Renal pelvis (tissue), 4 donors: ENCODE results near the gene ACOXL. TPM values are rescaled to one million over a fixed set of nuclear protein-coding genes. Genes with fewer than 3 reads are reported as not detected.
A peak's percentile ranks its signal among the peaks of the same experiment; 100 is the strongest.

ENCODE experiments used
- DNase-seq: peaks from one replicate; pipeline ENCODE4 v3.0.0-alpha.2; 2013
- polyA plus RNA-seq, 3 donors: library from polyadenylated mRNA; unstranded; fragments of 120-200 nt; gene quantifications; one replicate each; pipeline ENCODE4 v1.2.1, GENCODE V29; 2013; ENCODE audit not compliant: insufficient read length in 3 of 3

Gene ACOXL
- polyA plus RNA-seq, 3 donors, result 0.65 to 0.99 (median 0.93) TPM

DNA sequence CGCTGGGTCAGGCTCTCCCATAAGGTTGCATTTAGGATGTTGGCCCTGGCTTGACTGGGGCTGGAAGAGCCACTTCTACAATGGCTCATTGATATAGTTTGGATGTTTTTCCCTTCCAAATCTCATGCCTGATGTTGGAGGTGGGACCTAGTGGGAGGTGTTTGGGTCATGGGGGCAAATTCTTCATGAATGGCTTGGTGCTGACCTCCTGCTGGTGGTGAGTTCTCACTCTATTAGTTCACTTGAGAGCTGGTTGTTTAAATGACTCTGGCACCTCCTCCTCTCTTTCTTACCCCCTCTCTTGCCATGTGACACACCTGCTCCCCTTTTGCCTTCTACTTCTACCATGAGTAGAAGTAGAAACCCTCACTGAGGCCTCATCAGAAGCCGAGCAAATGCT is 20.5 kb downstream of the ACOXL start:
- DNase-seq, result no peak

DNA sequence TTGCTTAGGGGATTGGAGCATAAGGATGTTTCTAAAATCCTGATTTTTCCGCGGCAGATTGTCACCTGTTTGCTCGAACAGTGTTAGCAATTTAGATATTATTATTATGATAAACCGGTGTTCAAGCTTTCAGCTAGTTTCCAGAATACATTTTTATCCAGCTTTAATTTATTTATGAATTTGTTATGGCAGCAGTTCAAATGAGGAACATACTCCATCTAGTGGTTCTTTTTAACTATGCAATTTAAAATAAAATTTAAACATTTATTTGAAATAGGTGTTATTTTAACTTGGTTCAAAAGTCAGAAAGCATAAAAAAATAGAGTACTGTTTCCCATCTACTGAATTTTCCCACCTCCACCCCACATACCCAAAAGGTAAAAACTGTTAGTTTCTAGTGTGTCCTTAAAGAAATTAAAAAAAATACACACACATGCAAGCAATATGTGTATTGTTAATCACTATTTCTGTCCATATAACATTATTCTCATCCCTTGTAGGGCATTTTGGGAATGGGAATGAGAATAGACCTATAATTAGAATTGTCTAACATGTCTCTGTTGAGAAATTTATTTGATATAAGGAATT is 23.2 kb downstream of the ACOXL start:
- no peak for DNase-seq

DNA sequence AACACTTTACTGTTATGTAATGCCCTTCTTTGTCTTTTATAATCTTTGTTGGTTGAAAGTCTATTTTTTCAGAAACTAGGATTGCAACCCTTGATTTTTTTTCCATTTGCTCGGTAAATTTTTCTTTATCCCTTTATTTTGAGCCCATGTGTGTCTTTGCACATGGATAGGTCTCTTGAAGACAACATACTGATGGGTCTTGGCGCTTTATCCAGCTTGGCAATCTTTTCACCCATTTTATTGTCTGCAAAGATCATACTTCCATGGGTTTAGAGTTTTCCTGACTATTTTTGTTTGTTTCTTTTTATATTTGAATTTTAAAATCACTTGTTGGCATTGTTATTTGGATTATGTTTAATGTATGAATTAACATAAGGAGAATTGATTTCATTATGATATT is 27.0 kb downstream of the ACOXL start:
- no peak for DNase-seq

DNA sequence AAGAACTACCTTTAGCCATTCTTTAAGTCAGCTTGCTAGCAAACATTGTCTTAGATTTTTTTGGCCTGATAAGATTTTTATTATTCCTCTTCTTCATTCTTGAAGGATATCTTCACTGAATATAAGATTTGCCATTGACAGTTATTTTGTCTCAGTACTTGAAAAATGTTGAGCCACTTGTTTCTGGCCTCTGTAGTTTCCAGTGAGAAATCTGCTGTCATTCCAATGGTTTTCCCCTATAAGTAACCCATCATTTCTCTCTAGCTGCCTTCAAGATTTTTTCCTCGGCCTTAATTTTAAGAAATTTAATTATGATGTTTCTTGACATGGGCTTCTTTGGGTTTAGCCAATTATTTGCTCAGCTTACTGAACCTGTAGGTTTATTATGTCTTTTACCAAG is 32.6 kb downstream of the ACOXL start:
- DNase-seq, result no peak

DNA sequence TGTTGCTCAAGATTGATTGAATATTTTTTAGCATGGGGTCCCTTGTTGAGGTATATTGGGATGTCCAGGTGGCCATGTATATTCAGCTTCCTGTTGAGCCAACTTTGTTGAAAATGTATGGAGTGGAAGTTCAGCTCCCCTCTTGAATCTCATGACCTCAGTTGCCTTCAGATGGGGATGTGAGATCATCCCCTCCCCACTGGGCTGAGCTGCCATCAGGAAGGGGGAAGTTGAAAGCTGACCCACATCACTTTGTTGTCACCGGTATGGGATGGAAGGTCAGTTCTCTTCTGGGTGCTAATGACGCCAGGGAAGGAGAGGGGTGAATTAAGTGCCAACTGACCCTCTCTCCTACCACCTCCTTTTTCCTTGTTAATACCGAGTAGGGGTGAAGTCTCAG is 33.9 kb downstream of the ACOXL start:
- DNase-seq, result no peak

DNA sequence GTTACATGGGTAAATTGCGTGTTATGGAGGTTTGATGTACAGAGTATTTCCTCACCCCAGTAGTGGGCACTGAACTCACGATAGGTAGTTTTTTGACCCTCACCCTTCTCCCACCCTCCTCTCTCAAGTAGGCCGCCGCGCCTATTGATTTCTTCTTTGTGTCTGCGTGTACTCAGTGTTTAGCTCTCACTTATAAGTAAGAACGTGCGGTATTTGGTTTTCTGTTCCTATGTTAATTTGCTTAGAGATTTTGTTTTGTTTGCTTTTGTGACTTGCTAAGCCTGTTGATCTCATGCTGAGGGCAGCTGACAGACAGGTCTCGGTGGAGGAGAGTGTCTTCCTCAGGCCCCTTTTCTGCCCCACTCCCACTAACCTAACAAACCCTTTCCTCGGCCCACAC is 36.2 kb downstream of the ACOXL start:
- DNase-seq, result no peak

DNA sequence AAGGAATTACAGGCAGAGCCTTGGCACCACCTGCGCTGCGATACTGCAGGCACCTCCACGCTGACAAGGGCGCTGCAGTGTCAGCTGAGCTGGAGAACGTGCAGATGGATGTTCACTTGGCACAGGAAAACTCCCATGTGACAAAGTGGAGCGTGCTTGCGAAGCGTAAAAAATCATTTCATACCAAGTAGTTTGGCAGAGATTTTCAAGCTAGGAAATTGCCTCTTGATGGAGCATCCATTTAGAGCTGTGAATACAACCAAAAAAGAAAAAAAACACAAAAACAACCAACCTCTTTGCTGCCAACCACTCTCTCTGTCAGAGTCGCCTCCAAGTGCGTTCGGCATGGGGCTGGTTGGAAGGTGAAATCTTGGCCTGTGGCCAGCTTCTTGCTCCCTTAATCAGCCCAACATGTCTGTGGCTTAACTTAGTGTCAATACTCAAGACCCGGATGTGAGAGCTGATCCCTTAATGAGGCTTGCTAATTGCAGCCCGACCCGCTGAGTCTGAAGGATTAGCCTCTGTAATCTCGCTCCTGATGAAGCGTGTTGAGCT is 38.1 kb downstream of the ACOXL start:
- no peak for DNase-seq

DNA sequence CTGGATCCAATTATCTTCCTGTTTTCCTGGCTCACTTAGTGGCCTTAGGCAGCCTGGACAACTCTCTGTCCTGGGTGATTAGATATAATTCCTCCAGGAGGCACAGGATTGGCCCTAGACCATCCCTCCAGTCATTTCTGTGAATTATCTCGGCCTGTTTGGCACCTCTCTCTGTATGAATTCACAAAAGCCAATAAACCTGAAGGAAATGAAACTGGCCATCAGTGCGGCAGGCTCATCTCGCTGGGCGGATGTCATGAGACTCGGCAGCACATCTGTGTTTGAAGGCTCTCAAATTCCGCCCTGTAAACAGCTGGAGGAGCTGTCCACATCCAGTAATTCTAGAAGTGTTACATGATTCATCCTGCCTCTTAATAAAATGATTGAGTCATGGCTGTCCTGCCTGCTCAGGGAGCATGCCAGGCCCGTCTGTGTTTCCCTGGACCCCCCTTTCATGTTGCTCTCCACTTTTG is 38.6 kb downstream of the ACOXL start:
- peak; percentile 52 for DNase-seq

DNA sequence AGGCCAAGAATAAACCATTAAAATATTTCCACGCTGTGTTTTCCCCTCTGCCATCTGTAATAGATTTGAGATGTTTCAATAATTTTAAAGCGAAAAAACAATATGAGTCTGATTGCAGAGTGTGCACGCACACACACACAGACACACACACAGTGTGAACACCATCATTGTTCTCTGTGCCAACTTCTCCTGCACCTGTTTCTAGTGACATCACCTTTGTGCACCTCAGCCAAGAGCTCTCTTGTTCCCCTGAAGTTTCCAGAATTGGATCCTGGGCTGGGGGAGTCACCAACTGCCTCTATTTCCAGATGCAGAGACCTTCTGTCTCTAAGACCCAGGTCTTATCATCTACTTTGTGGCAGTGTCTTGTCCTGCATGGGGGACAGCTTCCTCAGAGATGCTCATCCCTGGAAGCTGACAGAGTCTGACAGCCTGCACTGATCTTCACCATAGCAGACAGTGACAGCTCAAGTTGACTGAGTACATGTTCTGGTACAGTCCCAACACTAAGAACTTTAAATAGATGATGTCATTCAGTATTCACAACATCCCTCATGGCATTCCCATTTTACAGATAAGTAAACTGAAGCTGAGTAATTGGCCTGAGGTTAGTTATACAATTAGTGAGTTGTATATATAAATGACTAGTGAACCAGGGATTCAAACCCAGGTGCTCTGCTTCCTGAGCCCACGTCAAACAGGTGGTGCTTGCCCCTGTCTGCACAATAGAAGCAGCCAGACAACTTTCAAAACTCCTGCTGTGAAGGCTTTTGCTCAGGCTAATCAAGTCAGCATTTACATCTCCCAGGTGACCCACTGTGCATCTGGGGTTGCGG is 39.4 kb downstream of the ACOXL start:
- DNase-seq, result no peak

DNA sequence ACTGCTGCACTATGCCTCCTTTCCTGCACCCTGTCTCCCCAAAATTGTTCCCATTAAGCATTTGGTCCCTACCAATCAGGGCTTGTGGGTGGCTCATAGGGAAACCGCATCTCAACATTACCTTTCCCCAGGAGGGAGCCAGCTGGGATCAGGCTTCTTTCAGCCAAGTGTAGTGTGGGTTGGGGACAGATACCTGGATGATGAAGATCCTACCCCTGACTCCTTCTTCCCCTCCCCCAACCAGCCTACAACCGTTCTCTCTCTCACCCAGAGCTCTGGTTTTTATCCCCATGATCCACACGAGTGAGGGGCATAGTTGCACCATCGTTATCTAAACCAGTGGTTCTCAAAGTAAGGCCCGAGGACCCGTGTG is 40.0 kb downstream of the ACOXL start:
- DNase-seq, result no peak

DNA sequence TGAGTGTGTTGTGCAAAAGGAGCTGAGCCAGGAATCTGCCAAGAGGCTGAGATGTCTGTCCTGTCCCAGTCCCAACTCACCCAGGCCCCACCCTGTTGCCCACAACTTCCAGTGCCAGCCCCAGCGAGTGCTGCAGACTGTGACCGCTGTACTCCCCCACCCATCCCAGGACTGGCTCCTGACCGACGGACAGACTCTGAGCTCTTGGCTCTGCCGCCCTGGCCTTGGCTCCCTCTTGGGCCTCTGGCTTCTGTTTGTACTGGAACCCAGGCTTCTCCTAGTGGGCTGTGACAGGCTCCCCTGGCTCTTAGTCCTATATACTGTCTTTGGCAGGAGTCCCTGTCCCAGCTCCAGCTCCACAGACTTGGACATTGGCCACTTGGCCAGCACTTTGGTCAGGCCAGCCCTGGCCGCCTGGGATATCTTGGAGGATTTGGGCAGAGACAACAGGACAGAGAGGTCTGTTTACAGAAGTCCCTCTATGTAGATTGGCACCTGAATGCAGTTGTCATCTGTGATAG is 41.1 kb downstream of the ACOXL start:
- DNase-seq, result no peak

DNA sequence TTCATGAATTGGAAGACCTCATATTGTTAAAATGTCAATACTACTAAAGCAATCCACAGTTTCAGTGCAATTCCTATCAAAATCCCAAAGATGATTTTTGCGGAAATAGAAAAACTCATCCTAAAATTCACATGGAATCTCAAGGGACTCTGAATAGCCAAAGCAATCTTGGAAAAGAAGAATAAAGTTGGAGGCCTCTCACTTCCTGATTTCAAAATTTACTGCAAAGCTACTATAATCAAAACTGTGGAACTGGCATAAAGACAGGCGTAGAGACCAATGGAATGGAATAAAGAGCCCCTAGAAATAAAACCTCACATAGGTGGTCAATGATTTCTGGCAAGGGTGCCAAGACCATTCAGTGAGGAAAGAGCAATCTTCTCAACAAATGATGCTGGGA is 42.3 kb downstream of the ACOXL start:
- DNase-seq, result no peak

DNA sequence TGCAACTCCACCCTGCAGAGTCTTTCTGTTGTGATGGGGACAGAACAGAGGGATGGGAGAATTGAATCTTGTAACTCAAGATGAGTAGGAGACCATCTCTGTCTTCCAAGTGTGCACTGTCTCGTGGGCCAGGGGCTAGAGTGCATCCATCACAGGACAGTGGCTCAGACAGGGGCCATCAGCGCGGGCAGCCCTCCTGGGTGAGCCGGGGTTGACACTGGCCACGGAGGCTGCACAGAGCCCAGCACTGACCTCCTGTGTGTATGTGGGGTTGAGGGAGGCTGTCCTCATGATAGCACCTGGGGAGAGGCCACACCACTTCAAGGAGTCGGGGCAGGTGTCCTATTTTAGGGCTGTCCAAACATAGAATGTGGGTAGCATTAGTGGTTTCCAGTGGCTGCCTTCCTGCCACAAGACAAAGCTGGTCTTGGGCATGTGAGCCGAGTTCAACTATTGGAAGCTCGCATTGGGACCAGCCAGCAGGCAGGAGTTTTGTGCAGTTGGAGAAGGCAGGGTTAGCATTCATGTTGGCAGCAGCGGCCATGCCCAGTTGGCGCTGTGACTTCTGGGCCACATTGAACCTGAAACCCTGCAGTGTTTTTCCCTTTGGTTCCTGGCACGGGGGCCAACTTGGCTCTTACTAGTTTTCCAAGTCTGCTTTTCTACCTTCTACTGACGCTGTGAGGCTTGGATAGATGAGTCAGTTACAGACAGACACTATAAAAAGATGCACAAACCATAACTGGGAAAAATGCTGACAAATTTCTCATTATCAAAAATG is 45.3 kb downstream of the ACOXL start:
- no peak for DNase-seq

DNA sequence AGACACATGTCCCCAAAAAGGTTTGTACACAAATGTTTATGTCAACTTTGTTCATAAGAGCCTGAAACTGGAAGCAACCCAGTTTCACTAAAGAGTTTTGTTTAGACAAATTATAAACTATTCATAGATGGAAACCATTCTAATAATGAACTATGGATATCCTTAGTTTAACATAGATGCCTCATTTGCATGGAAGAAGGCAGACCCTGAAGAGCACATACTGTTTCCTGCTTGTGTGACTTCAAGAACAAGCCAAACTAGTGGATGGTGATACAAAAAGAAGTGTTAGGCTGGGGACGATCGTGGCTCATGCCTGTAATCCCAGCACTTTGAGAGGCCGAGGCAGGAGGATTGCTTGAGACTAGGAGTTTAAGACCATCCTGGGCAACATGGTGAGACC is 48.1 kb downstream of the ACOXL start:
- no peak for DNase-seq

DNA sequence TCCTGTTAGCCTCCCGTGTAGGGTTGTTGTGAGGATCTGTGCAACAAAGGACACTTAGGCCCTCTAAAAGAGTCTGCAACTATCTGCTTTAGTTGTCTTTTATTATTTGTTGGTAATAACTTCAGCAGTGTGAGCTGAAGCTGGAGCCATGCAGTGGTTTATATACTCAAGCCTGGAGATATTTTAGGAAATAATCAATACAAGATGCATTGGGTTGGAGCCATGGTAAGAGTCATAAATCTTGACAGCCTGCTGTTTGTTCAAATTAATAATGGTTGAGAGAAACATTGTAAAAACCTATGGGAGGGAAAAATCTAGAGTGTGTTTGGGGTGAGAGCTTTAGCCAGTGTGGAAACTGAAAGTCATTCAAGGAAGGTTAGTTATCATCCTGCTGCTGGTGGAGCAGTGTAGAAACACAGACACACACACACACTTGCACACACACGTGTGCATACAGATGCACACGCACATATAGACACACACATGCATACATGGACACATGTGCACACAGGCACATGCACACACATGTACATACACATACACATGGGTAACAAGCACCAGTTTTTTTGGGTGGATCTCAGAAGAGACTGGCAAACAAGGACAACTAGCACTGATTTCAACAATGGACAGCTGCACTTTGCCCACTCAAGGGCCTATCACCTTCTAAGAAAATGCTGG is 51.0 kb downstream of the ACOXL start:
- no peak for DNase-seq

DNA sequence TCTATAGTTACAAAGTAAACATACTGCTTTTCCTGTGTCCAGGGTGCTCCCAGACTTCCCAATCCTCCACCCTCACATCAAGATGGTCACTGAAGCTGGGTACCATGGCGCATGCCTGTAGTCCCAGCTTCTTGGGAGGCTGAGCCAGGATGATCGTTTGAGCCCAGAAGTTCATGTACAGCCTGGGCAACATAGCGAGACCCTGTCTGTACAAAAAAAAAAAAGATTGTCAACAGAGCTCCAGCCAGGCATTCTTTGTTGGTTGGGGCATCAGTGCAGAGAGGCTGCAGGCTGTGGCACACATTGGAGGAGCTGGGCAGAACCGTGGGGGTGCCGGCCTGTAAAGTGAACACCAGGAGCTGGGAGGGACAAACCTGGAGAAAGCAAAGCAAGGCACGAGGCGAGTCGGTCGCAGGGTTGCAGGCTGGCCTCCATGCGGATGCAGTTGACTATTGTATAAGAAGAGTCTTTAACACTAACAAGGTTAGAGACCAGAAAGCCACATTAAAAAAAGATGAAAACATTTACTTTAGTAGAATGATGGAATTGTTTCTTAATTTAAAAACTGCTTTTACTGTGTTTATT is 51.8 kb downstream of the ACOXL start:
- no peak for DNase-seq

DNA sequence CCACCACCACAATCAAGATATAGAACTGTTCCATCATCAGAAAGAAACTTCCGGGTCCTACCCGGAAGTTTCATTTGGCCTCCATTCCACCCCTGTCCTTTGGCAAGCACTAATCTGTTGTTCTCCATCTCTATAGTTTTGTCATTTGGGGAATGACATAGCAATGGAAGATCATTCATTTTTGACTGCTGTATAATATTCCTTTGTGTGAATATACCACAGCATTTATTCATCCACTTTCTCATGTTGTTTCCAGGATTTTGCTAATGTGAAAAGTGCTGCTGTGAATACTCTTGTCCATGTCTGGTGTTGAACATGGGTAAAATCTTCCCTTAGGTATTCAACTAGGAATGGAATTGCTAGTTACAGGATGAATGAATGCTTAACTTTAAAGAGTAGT is 53.1 kb downstream of the ACOXL start:
- DNase-seq, result no peak

DNA sequence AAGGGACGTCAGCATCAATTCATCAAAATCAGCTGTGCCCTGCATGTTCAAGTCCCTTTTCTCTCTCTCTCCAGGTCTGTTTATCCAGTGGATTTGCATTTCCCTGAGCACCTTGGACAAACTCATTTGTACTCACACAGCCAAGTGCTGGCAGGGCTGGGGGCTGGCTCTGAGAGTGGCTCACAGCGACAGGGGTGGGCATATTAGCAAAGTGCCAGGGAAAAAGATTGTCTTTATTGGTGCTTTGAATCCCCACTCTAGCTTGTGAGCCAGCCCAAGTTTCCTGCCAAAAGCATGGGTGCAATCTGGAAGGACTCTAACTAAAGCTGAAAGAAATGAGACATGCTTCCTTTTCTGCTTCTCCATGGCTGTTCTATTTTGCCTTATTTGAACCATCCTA is 56.6 kb downstream of the ACOXL start:
- DNase-seq, result no peak

DNA sequence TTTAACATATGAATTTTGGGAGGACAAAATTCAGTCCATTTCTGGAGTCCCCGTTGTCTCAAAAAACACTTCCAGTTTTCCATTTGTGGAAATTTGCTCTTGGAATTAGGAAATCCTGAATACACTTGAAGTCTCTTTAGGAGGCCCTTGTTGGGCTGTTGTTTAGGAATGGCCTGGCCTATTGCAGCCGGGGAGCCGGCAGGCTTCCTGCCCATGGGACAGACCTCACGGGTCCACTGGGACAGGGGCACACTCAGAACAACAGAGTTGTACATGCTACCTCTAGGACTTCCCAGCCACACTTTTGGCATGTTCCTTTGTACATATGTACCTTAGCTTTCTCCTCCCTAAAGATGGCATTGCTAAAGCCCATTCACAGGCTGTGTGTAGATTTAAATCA is 57.3 kb downstream of the ACOXL start:
- DNase-seq, result no peak

DNA sequence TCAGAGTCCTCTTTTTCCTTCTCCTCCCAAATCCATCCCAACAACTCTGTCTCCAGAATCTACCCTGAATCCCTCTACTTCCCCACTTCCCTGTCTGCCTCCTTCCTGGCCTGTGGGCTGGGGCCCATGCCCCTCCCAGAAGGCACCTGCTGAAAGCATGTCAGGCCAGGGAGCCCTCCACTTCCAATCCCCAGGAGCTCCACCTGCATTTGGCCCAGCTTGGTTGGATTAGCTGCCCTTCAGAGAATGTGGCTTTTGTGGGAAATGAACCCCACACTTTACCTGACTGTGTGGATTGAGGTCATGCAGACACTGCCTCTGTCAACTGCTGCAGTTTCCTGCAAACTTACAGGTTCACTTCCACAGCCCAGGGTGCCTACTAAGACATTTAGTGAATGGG is 58.5 kb downstream of the ACOXL start:
- no peak for DNase-seq

DNA sequence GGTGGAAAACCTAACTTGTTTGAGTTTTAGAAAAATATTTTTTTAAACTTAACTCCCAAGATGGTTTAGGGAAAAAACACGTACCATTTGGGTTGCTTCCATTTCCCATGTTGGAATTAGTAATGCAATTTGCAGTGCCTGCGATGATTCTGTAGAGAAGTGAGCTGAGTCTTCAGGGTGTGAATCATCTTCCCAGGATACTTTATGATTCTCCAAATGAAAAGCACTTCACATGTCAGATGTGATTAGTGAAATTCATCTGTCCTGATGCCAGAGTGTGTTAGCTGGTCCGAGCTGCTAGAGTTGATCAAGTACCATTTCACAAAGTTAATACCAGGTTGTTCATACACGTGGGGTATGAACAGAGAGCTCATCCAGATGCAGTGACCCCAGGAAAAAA is 59.1 kb downstream of the ACOXL start:
- no peak for DNase-seq
